Posterior cingulate gyrus (tissue), 11 donors: Measurements from ENCODE around the gene SLC24A3.

Experiments used
- DNase-seq, 10 donors: peaks; one replicate each; pipeline versions ENCODE4 v3.0.0 to v3.0.0-alpha.2; 2020 to 2021; ENCODE audit warnings: mixed read lengths in 3 of 10
- intact Hi-C: fragments of 100-400 bp; cut with DNase I; formaldehyde crosslinking; loops from one replicate; pipeline ENCODE4 v1.15.1; 2023

SLC24A3 gene

GRCh38 chr20:19232997-19233794 is 20.8 kb downstream of the SLC24A3 start:
- no peak for DNase-seq
- intact Hi-C loops: no loop called here

- DNase-seq: no peak
- intact Hi-C loops: no loop called here
Observed at GRCh38 chr20:19236371-19237055, 24.1 kb downstream of the SLC24A3 start.

GRCh38 chr20:19241440-19241839 is 29.0 kb downstream of the SLC24A3 start:
- intact Hi-C loops: no loop called here

GRCh38 chr20:19244291-19244690 is 31.8 kb downstream of the SLC24A3 start:
- intact Hi-C loops: no loop called here

More at GRCh38 chr20:19241440-19241839, 29.0 kb downstream of the SLC24A3 start:
- no peak for DNase-seq

GRCh38 chr20:19249106-19249879 is 36.9 kb downstream of the SLC24A3 start:
- DNase-seq: no peak
- intact Hi-C loops: no loop called here

More at GRCh38 chr20:19244291-19244690, 31.8 kb downstream of the SLC24A3 start:
- DNase-seq: no peak

GRCh38 chr20:19250346-19250745 is 37.9 kb downstream of the SLC24A3 start:
- DNase-seq: no peak
- intact Hi-C loops: no loop called here

- intact Hi-C loops: no loop called here
- no peak for DNase-seq
Observed at GRCh38 chr20:19251506-19251905, 39.1 kb downstream of the SLC24A3 start.

- intact Hi-C loops: no loop called here
- no peak for DNase-seq
Observed at GRCh38 chr20:19251958-19252357, 39.5 kb downstream of the SLC24A3 start.

GRCh38 chr20:19252451-19253120 is 40.1 kb downstream of the SLC24A3 start:
- intact Hi-C loops: no loop called here
- no peak for DNase-seq

- DNase-seq: no peak
- intact Hi-C loops: no loop called here
Observed at GRCh38 chr20:19253316-19253715, 40.9 kb downstream of the SLC24A3 start.

GRCh38 chr20:19253916-19254820 is 41.7 kb downstream of the SLC24A3 start:
- DNase-seq: no peak

GRCh38 chr20:19254956-19255355 is 42.5 kb downstream of the SLC24A3 start:
- intact Hi-C loops: no loop called here
- no peak for DNase-seq

More at GRCh38 chr20:19253916-19254820, 41.7 kb downstream of the SLC24A3 start:
- intact Hi-C loops: no loop called here

- DNase-seq: no peak
- intact Hi-C loops: no loop called here
Observed at GRCh38 chr20:19256085-19256484, 43.6 kb downstream of the SLC24A3 start.

GRCh38 chr20:19256906-19257595 is 44.6 kb downstream of the SLC24A3 start:
- DNase-seq: no peak
- intact Hi-C loops: no loop called here

GRCh38 chr20:19257865-19258264 is 45.4 kb downstream of the SLC24A3 start:
- intact Hi-C loops: no loop called here
- no peak for DNase-seq

- intact Hi-C loops: no loop called here
- no peak for DNase-seq
Observed at GRCh38 chr20:19259141-19259591, 46.7 kb downstream of the SLC24A3 start.

- intact Hi-C loops: no loop called here
- no peak for DNase-seq
Observed at GRCh38 chr20:19260412-19261090, 48.1 kb downstream of the SLC24A3 start.

- intact Hi-C loops: no loop called here
- no peak for DNase-seq
Observed at GRCh38 chr20:19264191-19264590, 51.7 kb downstream of the SLC24A3 start.
